Right lobe of liver (tissue), 6 donors: ENCODE data around the gene CCDC172. TPM values are rescaled to one million over a fixed set of nuclear protein-coding genes. Genes with fewer than 3 reads are reported as not detected.
A peak's percentile ranks its signal among the peaks of the same experiment; 100 is the strongest.

ENCODE experiments used
- ATAC-seq, 4 donors: fragments of 200-7000 bp; cut with Tn5 transposase; one replicate each; pipeline ENCODE4 v1.9.1; 2020; ENCODE audit warnings: mild to moderate bottlenecking in 4 of 4, moderate library complexity in 4 of 4
- DNase-seq, 3 donors: peaks; one replicate each; pipeline ENCODE4 v3.0.0-alpha.2; 2020
- H3K27ac ChIP-seq, 3 donors: fragments of 200-600 bp; one replicate each; pipeline ENCODE4 v1.8.0; 2022
- H3K27me3 ChIP-seq, 2 donors: fragments of 200-600 bp; one replicate each; pipeline ENCODE4 v1.8.0; 2022
- H3K36me3 ChIP-seq, 4 donors: fragments of 200-600 bp; sonication (generic) in 1 of 4; one replicate each; pipeline versions ENCODE4 v1.5.1 to v1.8.0; 2017 to 2022; ENCODE audit warnings: control low read depth in 1 of 4
- H3K4me1 ChIP-seq, 4 donors: fragments of 200-600 bp; sonication (generic) in 1 of 4; one replicate each; pipeline versions ENCODE4 v1.5.1 to v1.8.0; 2017 to 2022; ENCODE audit warnings: control low read depth in 1 of 4
- H3K4me3 ChIP-seq, 3 donors: fragments of 200-600 bp; one replicate each; pipeline ENCODE4 v1.8.0; 2022
- H3K9me3 ChIP-seq, 4 donors: fragments of 200-600 bp; sonication (generic) in 1 of 4; one replicate each; pipeline versions ENCODE4 v1.5.1 to v1.8.0; 2017 to 2022; ENCODE audit warnings: control low read depth in 1 of 4
- CTCF ChIP-seq, 4 donors: fragments of 200-600 bp in 3 of 4; fragments of 450-650 bp in 1 of 4; IDR thresholded peaks; one replicate each; pipeline versions ENCODE4 v1.5.1 to v1.8.0; 2016 to 2022; ENCODE audit warnings: antibody characterized with exemption in 4 of 4, mild to moderate bottlenecking in 2 of 4
- POLR2A ChIP-seq: fragments of 450-650 bp; IDR thresholded peaks from one replicate; pipeline ENCODE4 v1.6.1; 2017; ENCODE audit warnings: antibody characterized with exemption, mild to moderate bottlenecking
- WGBS: methylation state at CpG from one replicate; pipeline ENCODE4 v1.1.6; 2018; ENCODE audit warnings: low coverage, low lambda C conversion rate; ENCODE audit not compliant: insufficient coverage; ENCODE audit errors: missing lambda C conversion rate; 5-methylcytosine and 5-hydroxymethylcytosine counted together
- intact Hi-C, 2 donors: fragments of 100-400 bp; cut with DNase I; formaldehyde crosslinking; loops; one replicate each; pipeline versions ENCODE4 v1.11.2 to v1.14.1; 2022
- small RNA-seq, 2 experiments: library from RNA; depleted of rRNA; stranded (forward); fragments of <200 nt; gene quantifications; one replicate each; pipeline ENCODE3, GENCODE V24; 2016
- total RNA-seq, 6 experiments: library from RNA; depleted of rRNA in 2 of 6; stranded (reverse); fragments of >200 nt in 2 of 6; fragmentation: NEBNext Ultra II Directional in 3 of 6; extraction: Animal tissue kit (Norgen Biotek cat#: 25700) in 3 of 6; gene quantifications; one replicate each; pipeline versions ENCODE4 v1.1.0 to v1.2.4, GENCODE V29; 2016 to 2023
- donor health status: DM: no; HTN: yes; CAD: no.
- donor health status: DM: no; HTN: no; CAD: no.
- donor health status: DM: no; HTN: no; CAD: no.
- donor health status: DM: no; HTN: yes; CAD: no.
- donor health status: DM: no; HTN: yes; CAD: no.

CCDC172 gene
- total RNA-seq, 6 experiments from 2014 or later, result not detected

- 100% methylated on average over 1 of the region's 1 CpG for WGBS
- no peak overlapping the region for H3K27ac ChIP-seq
- H3K4me1 ChIP-seq, result no peaks in the 10 kb centered on the region
- H3K36me3 ChIP-seq, result no peaks in the 10 kb centered on the region
- DNase-seq (no peak), ATAC-seq (no peak)
- H3K9me3 ChIP-seq, result no peaks in the 10 kb centered on the region
- H3K27me3 ChIP-seq, result no peaks in the 10 kb centered on the region
- no peak overlapping the region for H3K4me3 ChIP-seq
- no peak for TF ChIP-seq POLR2A
- no peak for TF ChIP-seq CTCF (IDR thresholded peaks at IDR 0.05)
- intact Hi-C loops, result no loop called here
Measured at GRCh38 chr10:116421815-116422214, 97.6 kb downstream of the CCDC172 start.

- no peak within 1 kb of the TSS for H3K4me3 ChIP-seq
- TF ChIP-seq POLR2A (no peak), CTCF (IDR thresholded peaks at IDR 0.05) (no peak)
- H3K4me1 ChIP-seq, result peaks cover 0 to 24% (median 0%) of the 10 kb centered on the region in 4 donors
- no peaks in the 10 kb centered on the region for H3K9me3 ChIP-seq
- ATAC-seq (no peak), DNase-seq (no peak)
- WGBS, result 15% methylated on average over 2 of the region's 2 CpGs
- H3K36me3 ChIP-seq, result no peaks in the 10 kb centered on the region
- H3K27me3 ChIP-seq, result no peaks in the 10 kb centered on the region
- intact Hi-C loops, result no loop called here
- no peak within 1 kb of the TSS for H3K27ac ChIP-seq
Measured at GRCh38 chr10:116427671-116428070, 103.4 kb downstream of the CCDC172 start, which contains the start of gene PNLIPRP3. PNLIPRP3 (plus strand) TSS chr10:116427847; CDS start chr10:116428013, 166 bp downstream.

- Histone ChIP-seq H3K9me3 (no peaks in the 10 kb centered on the region), H3K36me3 (no peaks in the 10 kb centered on the region), H3K4me1 (peaks cover 0 to 24% (median 0%) of the 10 kb centered on the region in 4 donors), H3K27ac (peak overlapping the region in 1 of 3 donors; percentile 32), H3K27me3 (no peaks in the 10 kb centered on the region), H3K4me3 (no peak overlapping the region)
- intact Hi-C loops, result no loop called here
- DNase-seq, result peak in 1 of 3 donors; percentile 67
- TF ChIP-seq POLR2A (no peak), CTCF (IDR thresholded peaks at IDR 0.05) (no peak)
- ATAC-seq, result peak; percentile 89 to 98 (median 94)
- WGBS, result 4% methylated on average over 4 of the region's 4 CpGs
Measured at GRCh38 chr10:116429288-116429977, 105.2 kb downstream of the CCDC172 start.

Small RNA genes within 50 kb of the gene (small RNA-seq; reads per million reads assigned to genes)
- gene SNRPGP6, result 0 reads per million in 2 experiments

Other genes with a start within 250 kb of the CCDC172 start
- 10 to 100 TPM; 17.9 to 67.8 (median 42.8) TPM for gene GFRA1, start 51.2 kb upstream of the CCDC172 start, total RNA-seq
- not detected for gene PNLIPRP3, start 103.4 kb downstream of the CCDC172 start, total RNA-seq
- gene PNLIP, start 221.5 kb downstream of the CCDC172 start, total RNA-seq, result not detected